Hypothalamus (tissue), 51 donors: ENCODE results near the gene CTIF.

ENCODE experiments used
- DNase-seq, 51 donors: peaks; one replicate each; lab custom pipeline; 2025; lab: John Stamatoyannopoulos, UW

CTIF gene

GRCh38 chr18:48790869-48791635 lies 252.2 kb downstream of the CTIF start:
- DNase-seq: no peak

- no peak for DNase-seq
Measured at GRCh38 chr18:48791636-48792105, 252.8 kb downstream of the CTIF start.

GRCh38 chr18:48792141-48792540 lies 253.3 kb downstream of the CTIF start:
- DNase-seq: no peak

GRCh38 chr18:48792611-48793380 lies 254.0 kb downstream of the CTIF start:
- no peak for DNase-seq

GRCh38 chr18:48794251-48794970 lies 255.6 kb downstream of the CTIF start:
- no peak for DNase-seq

GRCh38 chr18:48795696-48796095 lies 256.9 kb downstream of the CTIF start:
- no peak for DNase-seq

GRCh38 chr18:48796491-48797205 lies 257.8 kb downstream of the CTIF start:
- DNase-seq: no peak

GRCh38 chr18:48797841-48798255 lies 259.0 kb downstream of the CTIF start:
- no peak for DNase-seq

- no peak for DNase-seq
Measured at GRCh38 chr18:48798334-48799245, 259.8 kb downstream of the CTIF start.

GRCh38 chr18:48799724-48800315 lies 261.0 kb downstream of the CTIF start:
- no peak for DNase-seq

GRCh38 chr18:48800466-48800865 lies 261.6 kb downstream of the CTIF start:
- DNase-seq: no peak

- DNase-seq: no peak
Measured at GRCh38 chr18:48800876-48801727, 262.3 kb downstream of the CTIF start.

- DNase-seq: no peak
Measured at GRCh38 chr18:48801728-48802542, 263.1 kb downstream of the CTIF start.

- DNase-seq: peak in 15 of 51 donors; percentile 8 to 69 (median 42)
Measured at GRCh38 chr18:48802543-48803290, 263.9 kb downstream of the CTIF start.

GRCh38 chr18:48803518-48803917 lies 264.7 kb downstream of the CTIF start:
- no peak for DNase-seq
